Adrenal gland (tissue), 12 donors: ENCODE data around the gene SMPD1. TPM values are rescaled to one million over a fixed set of nuclear protein-coding genes. Genes with fewer than 3 reads are reported as not detected.

Experiments used
- DNase-seq, 7 donors: peaks; one replicate each; pipeline ENCODE4 v3.0.0-alpha.2; 2019 to 2020
- H3K27ac ChIP-seq, 5 donors: fragments of 200-600 bp; sonication (generic) in 4 of 5; 1 replicate in 3 of 5; 2 replicates in 2 of 5; pipeline versions ENCODE4 v1.5.1 to v1.8.0; 2016 to 2020; ENCODE audit warnings: mild to moderate bottlenecking in 1 of 5
- H3K27me3 ChIP-seq: fragments of 200-600 bp; 2 replicates; pipeline ENCODE4 v1.8.0; 2021
- H3K36me3 ChIP-seq, 2 donors: fragments of 200-600 bp; replicated peaks in 1 of 2; 1 replicate in 1 of 2; 2 replicates in 1 of 2; pipeline versions ENCODE4 v1.5.1 to v1.8.0; 2018 to 2022
- H3K4me1 ChIP-seq, 2 donors: fragments of 200-600 bp; replicated peaks in 1 of 2; 1 replicate in 1 of 2; 2 replicates in 1 of 2; pipeline versions ENCODE4 v1.5.1 to v1.8.0; 2018 to 2021
- H3K4me3 ChIP-seq, 4 donors: fragments of 200-600 bp; sonication (generic) in 3 of 4; one replicate each; pipeline ENCODE4 v1.5.1; 2016 to 2018
- H3K9me3 ChIP-seq, 3 donors: fragments of 200-600 bp; sonication (generic) in 1 of 3; replicated peaks in 1 of 3; 1 replicate in 2 of 3; 2 replicates in 1 of 3; pipeline versions ENCODE4 v1.5.1 to v1.8.0; 2016 to 2021
- POLR2A ChIP-seq, 2 donors: fragments of 450-650 bp; IDR thresholded peaks; one replicate each; pipeline ENCODE4 v1.6.1; 2017; ENCODE audit warnings: antibody characterized with exemption in 2 of 2, mild to moderate bottlenecking in 2 of 2, moderate library complexity in 1 of 2
- WGBS, 4 donors: extraction: QIAGEN DNeasy Blood & Tissue Kit in 2 of 4; methylation state at CpG; one replicate each; pipeline versions ENCODE4 v1.1.5 to v1.1.7; 2013 to 2017; 5-methylcytosine and 5-hydroxymethylcytosine counted together
- intact Hi-C, 2 donors: fragments of 100-400 bp; cut with DNase I; formaldehyde crosslinking; loops; one replicate each; pipeline versions ENCODE4 v1.14.1 to v1.15.0; 2022 to 2023
- polyA plus RNA-seq, 3 donors: library from polyadenylated mRNA; stranded (reverse); fragments of 200-250 nt in 2 of 3; fragments of 350-450 nt in 1 of 3; fragmentation: Illumina TruSeq in 1 of 3; extraction: RNeasy Lipid Tissue Mini Kit (QIAGEN cat#74804) in 1 of 3; gene quantifications; one replicate each; pipeline ENCODE4 v1.2.3, GENCODE V29; 2013 to 2014
- total RNA-seq, 9 donors: library from RNA; depleted of rRNA in 4 of 9; stranded (reverse); fragments of >200 nt in 4 of 9; fragments of 120-200 nt in 1 of 9; fragmentation: NEBNext Ultra II Directional in 1 of 9; extraction: Animal tissue kit (Norgen Biotek cat#: 25700) in 1 of 9; gene quantifications; one replicate each; pipeline versions ENCODE4 v1.1.0 to v1.2.4, GENCODE V29; 2013 to 2023
- TF ChIP-seq, protein P1 (sequence below), 6 experiments: fragments of 450-650 bp in 4 of 6; fragments of 200-600 bp in 2 of 6; sonication (generic) in 1 of 6; IDR thresholded peaks; 1 replicate in 5 of 6; 2 replicates in 1 of 6; pipeline versions ENCODE4 v1.5.1 to v1.8.0; 2016 to 2021; ENCODE audit warnings: antibody characterized with exemption in 6 of 6, mild to moderate bottlenecking in 2 of 6, moderate library complexity in 1 of 6
- donor health status: healthy with polysubstance abuse.
- donor health status: Bipolar disorder and iron deficiency.
- donor health status: DM: yes; HTN: yes; CAD: no.
- donor health status: DM: no; HTN: no; CAD: no.
- donor health status: DM: no; HTN: no; CAD: no.
- donor health status: DM: yes; HTN: yes; CAD: no.

SMPD1 gene
- total and polyA plus RNA-seq, 12 donors, result 35.8 to 85.0 (median 64.9) TPM

DNA sequence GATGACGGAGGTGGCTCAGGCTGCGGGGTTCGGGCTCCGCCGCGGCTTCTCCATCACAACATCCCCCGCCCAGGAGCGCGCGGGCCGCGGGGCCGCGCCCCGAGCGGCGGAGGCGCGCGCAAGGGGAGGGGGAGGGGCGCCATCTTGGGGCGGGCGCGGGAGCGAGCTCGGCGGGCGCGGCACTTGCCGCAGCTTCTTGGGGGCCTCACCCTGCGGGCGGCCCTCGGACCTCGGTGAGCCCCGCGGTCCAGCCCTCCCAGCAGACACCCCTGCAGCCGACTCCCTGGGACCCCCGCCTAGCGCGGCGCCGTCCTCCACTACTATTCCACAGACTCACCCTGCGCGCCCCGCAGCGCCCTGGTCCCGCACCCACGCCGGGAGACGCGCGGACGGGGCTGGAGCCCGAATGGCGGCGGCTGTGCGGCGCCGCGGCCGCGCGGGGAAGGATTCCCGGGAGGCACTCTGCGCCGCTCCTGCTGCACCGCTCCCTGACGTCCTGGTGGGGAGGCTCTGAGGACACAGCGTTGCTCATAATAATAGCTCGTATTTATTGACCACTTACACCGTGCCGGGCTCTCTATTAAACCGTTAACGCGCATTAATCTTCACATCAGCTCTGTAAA lies 28.8 kb downstream of the SMPD1 start, which contains the start of gene APBB1:
APBB1 (minus strand) TSS at position 86 of the 623 bp plus-strand sequence. CDS start 7,747 bp downstream, outside the sequence.
- intact Hi-C loops, result no loop called here
- H3K36me3 ChIP-seq, result no peaks in the 10 kb centered on the region
- peak; percentile 50 to 78 (median 65) for DNase-seq
- H3K9me3 ChIP-seq, result no peaks in the 10 kb centered on the region
- no peaks in the 10 kb centered on the region for H3K27me3 ChIP-seq
- H3K4me1 ChIP-seq, result peaks cover 12 to 15% of the 10 kb centered on the region in 2 donors
- TF ChIP-seq, protein P1, sequence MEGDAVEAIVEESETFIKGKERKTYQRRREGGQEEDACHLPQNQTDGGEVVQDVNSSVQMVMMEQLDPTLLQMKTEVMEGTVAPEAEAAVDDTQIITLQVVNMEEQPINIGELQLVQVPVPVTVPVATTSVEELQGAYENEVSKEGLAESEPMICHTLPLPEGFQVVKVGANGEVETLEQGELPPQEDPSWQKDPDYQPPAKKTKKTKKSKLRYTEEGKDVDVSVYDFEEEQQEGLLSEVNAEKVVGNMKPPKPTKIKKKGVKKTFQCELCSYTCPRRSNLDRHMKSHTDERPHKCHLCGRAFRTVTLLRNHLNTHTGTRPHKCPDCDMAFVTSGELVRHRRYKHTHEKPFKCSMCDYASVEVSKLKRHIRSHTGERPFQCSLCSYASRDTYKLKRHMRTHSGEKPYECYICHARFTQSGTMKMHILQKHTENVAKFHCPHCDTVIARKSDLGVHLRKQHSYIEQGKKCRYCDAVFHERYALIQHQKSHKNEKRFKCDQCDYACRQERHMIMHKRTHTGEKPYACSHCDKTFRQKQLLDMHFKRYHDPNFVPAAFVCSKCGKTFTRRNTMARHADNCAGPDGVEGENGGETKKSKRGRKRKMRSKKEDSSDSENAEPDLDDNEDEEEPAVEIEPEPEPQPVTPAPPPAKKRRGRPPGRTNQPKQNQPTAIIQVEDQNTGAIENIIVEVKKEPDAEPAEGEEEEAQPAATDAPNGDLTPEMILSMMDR (IDR thresholded peaks at IDR 0.05), result peak in 5 of 6 experiments; percentile 6 to 31 (median 24)
- TF ChIP-seq POLR2A (IDR thresholded peaks at IDR 0.05), result peak; percentile 70 to 75
- peak within 1 kb of the TSS in 4 of 5 donors; percentile 74 to 93 (median 80) for H3K27ac ChIP-seq
- 0 to 1% (median 1%) methylated on average over 27 to 75 of the region's 75 CpGs for WGBS, 4 donors
- H3K4me3 ChIP-seq, result peak within 1 kb of the TSS; percentile 59 to 90 (median 72)

DNA sequence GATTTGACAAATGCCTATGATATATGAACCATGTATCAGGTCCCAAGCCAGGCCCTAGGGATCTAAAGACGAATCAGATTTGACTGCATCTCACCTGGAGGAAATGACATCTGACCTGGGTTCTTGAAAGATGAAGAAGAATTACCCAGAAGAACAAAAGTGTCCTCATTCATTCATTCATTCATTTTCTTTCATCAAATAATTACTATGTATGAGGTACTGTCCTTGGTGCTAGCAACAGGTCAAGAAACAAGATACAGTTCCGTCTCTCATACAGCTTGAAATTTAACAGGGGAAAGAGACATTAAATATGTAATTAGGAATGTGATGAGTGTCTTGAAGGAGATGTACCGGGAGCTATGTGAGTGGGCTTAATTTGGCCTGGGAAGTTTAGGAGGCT lies 30.4 kb downstream of the SMPD1 start:
- intact Hi-C loops, result no loop called here
- TF ChIP-seq, protein P1 (IDR thresholded peaks at IDR 0.05), result no peak
- no peak for TF ChIP-seq POLR2A (IDR thresholded peaks at IDR 0.05)
- Histone ChIP-seq H3K4me3 (no peak overlapping the region), H3K27ac (no peak overlapping the region), H3K9me3 (no peaks in the 10 kb centered on the region), H3K36me3 (no peaks in the 10 kb centered on the region), H3K4me1 (peaks cover 12 to 15% of the 10 kb centered on the region in 2 donors), H3K27me3 (no peaks in the 10 kb centered on the region)
- 91 to 93% (median 92%) methylated on average over 3 of the region's 3 CpGs for WGBS, 4 donors
- no peak for DNase-seq

DNA sequence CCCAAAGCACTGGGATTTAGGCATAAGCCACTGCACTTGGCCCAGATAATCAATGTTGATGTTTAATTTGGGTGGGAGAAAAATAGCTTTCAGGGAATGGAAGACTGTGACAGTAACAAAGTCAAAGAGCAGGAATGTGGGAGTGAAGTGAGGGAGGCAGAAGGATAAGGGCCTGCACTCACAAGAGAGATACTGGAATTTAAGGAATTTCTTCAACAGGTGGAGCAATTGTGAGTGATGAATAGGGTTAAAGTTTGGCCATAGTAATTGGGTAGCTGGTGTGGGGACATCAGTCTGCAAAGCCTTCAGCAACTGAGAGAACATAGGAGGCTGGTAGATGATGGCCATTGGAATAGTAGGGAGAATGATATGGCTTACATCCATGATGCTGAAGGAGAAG lies 37.2 kb downstream of the SMPD1 start:
- TF ChIP-seq POLR2A (IDR thresholded peaks at IDR 0.05), result no peak
- TF ChIP-seq, protein P1 (IDR thresholded peaks at IDR 0.05), result no peak
- Histone ChIP-seq H3K9me3 (no peaks in the 10 kb centered on the region), H3K4me3 (no peak overlapping the region), H3K36me3 (no peaks in the 10 kb centered on the region), H3K4me1 (no peaks in the 10 kb centered on the region), H3K27ac (no peak overlapping the region), H3K27me3 (no peaks in the 10 kb centered on the region)
- DNase-seq, result no peak
- intact Hi-C loops, result no loop called here

DNA sequence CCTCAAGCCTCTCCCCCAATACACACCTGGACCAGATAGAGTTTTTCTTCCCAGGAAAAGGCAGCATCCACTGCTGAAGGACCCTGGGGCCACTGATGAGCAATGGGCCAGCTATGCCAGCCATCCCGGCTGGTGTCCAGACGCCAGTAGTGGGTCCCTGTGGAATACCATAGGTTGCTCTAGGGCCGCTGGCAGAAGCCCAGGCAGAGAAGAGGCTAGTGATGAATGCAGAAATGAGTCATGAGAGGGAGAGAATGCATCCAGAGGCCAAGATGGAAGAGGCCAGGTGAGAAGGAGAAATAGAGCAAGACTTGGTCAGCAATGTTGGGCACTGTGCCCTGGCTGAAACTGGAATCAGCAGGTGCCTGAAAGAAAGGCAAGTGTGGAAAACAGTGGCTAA lies 41.6 kb downstream of the SMPD1 start:
- Histone ChIP-seq H3K27me3 (no peaks in the 10 kb centered on the region), H3K27ac (no peak overlapping the region), H3K36me3 (no peaks in the 10 kb centered on the region), H3K4me1 (no peaks in the 10 kb centered on the region), H3K4me3 (no peak overlapping the region), H3K9me3 (no peaks in the 10 kb centered on the region)
- peak in 1 of 7 donors; percentile 22 for DNase-seq
- 71 to 91% (median 79%) methylated on average over 3 of the region's 3 CpGs for WGBS, 4 donors
- intact Hi-C loops, result no loop called here
- TF ChIP-seq POLR2A (IDR thresholded peaks at IDR 0.05), result no peak
- TF ChIP-seq, protein P1 (IDR thresholded peaks at IDR 0.05), result no peak
